Jurkat, Clone E6-1 (cell line): ENCODE results near the gene CCDC157. TPM values are rescaled to one million over a fixed set of nuclear protein-coding genes. Genes with fewer than 3 reads are reported as not detected.

Experiments used
- DNase-seq: peaks from one replicate; pipeline ENCODE4 v3.0.0-alpha.2; 2011; ENCODE audit warnings: low read depth, low spot score
- H3K4me3 ChIP-seq: 2 replicates; pipeline ENCODE4 v1.5.1; 2011; ENCODE audit warnings: mild to moderate bottlenecking, low read length, control low read depth, moderate library complexity
- polyA plus RNA-seq: library from polyadenylated mRNA; unstranded; fragments of >200 nt; gene quantifications from one replicate; pipeline ENCODE4 v1.2.1, GENCODE V29; 2012; ENCODE audit warnings: missing spikeins; ENCODE audit not compliant: insufficient read length, insufficient read depth

The CCDC157 gene
- 2.6 TPM for polyA plus RNA-seq

DNA sequence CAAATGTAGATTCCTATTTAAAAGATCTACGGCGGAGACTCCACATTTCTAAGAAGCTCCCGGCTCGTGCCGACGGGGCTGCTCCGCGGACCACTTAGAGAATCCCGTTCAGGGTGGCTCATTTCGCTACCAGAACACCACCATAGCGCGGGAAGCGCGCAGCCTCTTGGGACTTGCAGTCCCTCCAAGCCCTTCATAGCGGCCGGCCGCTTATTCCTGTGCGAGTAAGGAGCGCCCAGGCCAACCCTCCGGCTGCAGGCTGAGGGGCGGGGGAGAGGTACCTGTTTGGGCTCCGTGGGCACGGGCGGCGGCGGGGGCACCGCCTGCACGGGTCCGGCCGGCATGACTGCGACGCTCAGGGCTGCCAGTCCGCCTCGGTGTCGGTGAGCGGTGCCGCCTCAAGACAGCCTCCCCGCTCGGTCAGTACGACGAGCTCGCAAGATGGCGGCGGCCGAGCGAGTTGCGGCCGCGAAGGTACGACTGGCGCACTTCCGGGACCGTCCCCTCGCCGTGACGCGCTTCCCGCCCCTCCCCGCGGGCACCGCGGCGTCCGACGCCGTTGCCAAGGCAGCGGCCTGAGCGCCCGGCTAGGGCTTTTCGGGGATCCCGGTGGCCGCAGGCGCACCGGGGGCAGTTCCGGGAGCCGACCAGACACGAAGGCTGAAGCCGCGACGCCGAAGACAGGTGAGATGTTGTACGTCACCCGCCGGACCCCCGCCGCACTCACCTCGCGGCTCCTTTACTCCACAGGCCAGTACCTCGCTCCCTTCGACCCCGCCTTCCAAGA, at the start of gene CCDC157, which contains the start of gene SF3A1:
Gene CCDC157, plus strand, starts transcription at position 559 of the 787 bp plus-strand sequence. CDS start 8,994 bp downstream, outside the sequence.
Gene SF3A1, minus strand, starts transcription at position 446 of the 787 bp plus-strand sequence. Its CDS starts 102 bp downstream, at position 344.
- peak within 1 kb of the TSS; percentile 66 for H3K4me3 ChIP-seq
- peak; percentile 62 for DNase-seq

DNA sequence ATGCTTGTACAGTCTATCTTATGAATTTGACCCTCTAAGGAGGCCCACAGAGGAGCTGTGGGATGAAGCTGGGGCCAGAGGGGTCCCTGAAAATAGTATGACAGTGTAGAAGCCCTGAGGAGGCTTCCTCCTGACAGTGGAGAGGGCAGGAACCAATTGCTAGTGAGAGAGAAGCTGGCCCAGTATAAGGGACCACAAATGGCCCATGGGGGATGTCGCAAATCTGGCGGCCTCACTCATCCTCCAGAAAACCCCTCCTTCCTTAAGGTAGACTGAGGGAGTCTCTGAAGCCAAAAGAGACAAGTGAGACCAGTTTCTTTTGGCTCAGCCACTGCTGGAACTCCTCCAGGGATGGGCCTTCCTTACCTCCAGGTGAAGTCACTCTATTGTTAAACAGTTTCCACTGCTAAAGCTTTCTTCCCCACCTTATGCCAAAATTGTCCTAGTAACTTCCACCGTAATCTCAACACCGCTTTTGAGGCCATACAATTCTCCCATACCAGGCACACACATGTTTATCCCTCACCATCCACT, 49.7 kb upstream of the CCDC157 start:
- DNase-seq: peak; percentile 46
- peak overlapping the region; percentile 63 for H3K4me3 ChIP-seq

DNA sequence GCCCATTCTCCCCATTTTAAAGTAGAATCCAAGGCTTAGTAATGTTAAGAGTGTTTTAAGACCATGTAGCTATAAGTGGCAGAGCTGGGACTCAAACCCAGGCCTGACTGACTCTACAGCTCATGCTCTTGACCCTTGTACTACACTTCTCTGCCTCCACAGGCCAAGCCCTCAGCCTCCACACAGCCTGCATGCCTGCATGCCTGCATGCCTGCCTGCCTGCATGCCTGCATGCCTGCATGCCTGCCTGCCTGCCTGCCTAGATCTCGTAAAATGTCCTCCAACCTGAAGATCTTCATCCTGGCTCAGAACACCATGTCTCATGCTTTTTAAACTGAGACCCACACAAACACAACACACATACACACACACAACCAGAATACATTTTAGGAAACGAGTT, 48.7 kb upstream of the CCDC157 start:
- DNase-seq: no peak
- H3K4me3 ChIP-seq: no peak overlapping the region

DNA sequence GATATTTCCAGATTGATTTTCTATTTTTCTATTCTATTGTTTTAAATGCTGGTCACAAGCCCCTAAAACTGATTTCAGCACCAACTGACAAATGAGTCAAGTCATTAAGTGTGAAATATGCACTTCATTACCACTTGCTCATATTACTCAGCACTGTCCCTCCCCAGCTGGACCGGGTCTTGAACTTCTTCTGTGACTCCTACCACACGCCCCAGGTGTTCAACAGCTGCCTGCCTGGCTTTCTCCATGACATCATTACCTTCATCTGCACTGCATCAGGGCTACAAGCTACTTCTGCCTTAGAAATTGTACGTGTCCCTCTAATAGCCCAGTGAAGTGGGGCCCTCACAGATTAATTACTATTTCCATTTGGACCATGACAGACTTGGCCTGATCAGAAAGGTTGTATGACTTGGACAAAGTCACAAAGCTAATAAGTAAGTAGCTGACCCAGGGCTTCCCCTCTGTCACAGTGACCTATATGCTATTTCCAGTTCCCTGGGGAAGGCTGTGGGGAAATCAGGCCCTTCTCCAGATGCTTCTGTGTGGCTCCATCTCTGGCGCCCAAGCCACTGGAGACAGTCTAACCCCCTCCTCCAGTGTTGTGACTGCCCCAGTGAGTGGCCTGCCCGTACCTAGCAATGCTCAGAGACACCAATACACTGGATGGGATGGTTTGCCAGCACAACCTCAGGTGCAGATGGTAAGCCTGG, 48.1 kb upstream of the CCDC157 start:
- no peak overlapping the region for H3K4me3 ChIP-seq
- peak; percentile 73 for DNase-seq

DNA sequence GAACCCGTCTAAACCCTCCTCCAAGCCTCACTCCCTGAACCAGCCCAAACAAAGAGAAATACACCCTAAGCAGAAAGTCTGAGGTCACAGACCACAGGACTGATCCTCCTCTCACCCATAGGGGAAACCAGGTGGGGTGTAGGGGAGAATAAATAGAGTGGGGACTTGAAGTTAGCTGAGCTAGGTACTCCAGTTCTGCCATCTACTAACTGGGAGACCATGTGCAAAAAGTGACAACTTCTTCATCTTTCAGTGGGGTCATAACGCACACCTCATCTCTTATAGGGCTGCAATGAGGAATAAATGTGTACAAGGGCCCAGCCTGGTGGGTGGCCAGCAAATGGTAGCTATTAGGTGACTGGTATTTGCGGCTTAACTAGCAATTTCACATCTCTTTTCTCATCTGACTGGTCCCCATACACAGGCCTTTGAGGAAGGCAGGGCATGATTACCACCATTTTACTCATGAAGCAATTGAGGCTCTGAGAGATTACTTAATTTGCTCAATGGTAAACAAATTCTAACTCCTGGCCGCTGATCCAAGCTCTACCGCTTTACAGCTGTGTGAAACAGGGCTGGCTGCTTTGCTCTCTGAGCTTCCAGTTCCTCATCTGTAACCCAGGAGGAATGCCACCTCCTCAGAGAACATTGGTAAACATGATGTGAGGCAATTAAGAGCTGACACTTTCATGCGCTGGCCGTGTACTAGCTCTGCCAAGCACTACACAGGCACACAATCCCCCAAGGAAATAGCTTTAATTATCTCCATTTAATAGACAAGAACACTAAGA, 46.7 kb upstream of the CCDC157 start:
- H3K4me3 ChIP-seq: peak overlapping the region; percentile 15; the same call in 1 of the 2 replicates
- peak; percentile 88 for DNase-seq

DNA sequence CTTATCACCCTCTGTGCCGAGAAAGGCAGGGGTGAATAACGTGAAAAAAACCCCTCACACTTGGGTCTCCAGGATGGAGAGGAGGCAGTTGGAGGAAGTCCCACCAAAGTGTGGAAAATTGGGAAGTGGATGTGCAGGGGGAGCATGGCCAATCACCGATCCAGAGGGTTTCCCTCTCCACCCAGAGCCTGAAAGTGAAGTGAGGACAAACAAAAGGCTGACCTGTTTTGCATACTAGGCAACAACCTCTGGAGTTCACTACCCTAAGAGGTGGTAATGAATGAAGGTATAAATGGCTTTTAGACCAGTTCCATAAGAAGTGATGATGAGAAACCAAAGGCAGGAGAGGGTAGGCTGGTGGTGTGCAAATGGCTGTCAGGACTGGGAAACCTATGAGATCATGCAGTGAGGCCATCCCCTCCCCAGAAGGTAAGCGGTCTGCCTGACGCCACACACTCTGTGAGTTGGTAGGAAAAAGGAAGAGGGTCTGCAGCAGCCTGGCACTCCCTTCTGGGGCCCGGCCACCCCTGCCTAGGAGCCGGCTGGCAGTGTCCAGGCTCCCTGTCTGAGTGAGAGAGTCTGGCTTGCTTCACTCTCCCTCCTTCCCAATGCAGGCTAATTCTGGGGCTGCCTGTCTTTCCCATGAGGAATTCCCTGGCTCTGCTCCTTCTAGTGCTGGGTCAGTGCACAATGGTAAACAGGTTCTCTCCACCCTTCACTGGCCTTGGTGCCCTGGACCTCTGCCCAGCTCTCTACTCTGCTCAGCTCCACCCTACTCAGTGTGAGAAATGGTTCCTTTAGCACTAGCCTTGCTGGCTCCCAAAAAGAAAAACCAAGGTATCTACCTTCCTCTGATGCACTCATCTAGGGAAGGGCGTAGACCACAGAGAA, 45.7 kb upstream of the CCDC157 start:
- H3K4me3 ChIP-seq: no peak overlapping the region
- no peak for DNase-seq

DNA sequence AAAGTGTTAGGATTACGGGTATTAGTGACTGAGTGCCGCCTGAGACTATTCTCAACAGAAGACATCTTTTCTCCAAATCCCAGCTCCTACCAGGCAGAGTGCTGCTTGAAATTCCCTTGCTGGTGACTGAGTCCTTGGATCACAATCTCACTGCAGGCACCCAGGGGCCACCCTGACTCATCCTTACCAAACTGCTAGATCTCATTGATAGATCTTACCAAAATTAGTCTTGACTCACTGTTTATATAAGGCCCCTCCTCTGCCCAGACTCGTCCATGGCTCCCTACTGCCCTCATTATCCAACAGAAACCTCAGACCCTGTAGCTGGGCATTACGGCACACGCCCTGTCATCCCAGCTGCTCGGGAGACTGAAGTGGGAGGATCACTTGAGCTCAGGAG, 44.8 kb upstream of the CCDC157 start:
- DNase-seq: no peak
- no peak overlapping the region for H3K4me3 ChIP-seq

DNA sequence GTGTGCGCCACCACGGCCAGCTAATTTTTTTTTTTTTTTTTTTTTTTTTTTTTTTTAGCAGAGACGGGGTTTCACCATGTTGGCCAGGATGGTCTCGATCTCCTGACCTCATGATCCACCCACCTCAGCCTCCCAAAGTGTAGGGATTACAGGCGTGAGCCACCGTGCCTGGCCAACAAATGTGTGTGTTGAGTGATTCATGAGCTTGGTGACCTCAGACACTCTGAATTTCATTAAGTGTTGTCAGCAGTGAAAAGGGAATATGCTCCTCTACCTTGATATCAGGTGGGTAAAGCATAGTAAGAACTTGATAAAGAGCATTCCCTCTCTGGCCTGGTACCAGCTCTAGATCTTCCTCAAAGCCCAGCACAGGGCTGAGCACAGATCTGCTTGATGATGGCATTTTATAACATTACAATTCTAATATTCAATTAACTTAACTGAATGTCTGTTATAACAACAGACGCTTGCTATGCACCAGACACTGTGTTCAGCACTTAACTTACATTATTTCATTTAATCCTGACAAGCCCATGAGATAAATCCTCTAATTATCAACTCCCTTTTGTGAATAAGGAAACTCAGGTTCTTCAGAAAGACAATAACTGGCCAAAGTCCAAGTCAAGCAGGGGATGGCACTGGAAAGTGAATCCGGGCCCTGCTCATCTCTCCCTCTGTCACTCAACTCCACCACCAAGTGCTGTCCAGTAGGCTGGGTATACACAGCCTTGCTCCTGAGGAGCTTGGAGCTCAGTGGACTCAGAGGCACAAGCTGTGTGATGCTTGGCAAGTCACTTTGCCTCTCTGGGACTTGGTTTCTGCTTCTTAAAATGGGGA, 43.1 kb upstream of the CCDC157 start:
- H3K4me3 ChIP-seq: no peak overlapping the region
- no peak for DNase-seq

DNA sequence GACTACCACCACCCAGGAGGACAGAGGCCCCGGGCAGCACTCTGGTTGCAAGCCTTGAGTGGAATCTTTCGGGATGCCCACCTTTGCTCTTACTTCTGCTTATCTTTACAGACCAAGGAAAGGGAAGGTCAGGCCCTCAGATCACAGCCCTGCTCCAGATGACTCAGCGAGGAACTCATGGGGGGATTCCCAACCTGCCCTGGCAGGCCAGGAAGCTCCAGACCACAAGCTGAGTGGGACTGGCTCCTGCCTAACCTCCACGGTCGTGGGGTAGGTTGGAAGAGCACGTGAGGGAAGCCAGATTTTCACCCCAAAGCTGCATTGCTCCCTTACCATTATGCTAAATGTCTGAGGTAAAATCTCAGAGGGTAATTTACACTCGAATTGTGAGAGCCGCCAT, 41.9 kb upstream of the CCDC157 start:
- H3K4me3 ChIP-seq: no peak overlapping the region
- DNase-seq: no peak

DNA sequence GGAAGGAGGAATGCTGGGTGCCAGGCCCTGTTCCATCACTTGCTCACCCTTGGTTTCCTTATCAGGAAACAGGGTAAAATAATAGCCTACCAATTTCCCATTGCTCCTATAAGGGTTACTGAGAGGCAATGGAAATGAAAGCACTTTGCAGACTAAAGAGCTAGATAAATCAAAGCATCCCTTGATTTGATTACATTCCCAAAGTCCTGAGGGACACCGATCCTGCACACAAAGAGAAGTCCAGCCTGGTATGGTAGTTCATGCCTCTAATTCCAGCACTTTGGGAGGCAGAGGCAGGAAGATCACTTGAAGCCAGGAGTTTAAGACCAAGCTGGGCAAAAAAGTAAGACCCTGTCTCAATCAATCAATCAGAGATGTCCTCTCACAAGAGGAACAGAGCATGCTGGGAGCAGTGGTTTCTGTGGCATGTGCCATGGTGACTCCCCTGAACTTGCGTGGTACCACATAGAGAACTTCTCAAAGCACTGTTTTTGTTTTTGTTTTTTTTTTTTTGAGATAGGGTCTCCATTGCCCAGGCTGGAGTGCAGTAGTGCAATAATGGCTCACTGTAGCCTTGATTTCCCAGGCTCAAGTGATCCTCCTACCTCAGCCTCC, 40.7 kb upstream of the CCDC157 start:
- no peak overlapping the region for H3K4me3 ChIP-seq
- no peak for DNase-seq

DNA sequence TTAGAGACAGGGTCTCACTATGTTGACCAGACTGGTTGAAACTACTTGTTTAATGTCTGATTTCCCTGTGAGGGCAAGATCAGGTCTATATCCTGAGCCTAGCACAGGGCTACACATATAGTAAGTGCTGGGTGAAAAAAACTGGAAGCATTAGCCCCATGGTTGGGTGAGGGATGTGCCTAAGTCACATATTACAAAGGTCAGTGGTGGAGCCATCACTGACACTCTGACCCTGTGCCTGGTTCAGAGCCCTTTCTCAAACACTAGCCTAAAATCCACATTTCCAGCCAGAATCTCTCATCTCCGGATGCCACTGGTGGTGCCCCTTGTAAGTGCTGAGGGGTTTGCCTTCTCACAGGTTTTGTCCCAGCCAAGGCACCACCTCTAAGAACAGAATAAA, 39.0 kb upstream of the CCDC157 start:
- DNase-seq: no peak
- H3K4me3 ChIP-seq: no peak overlapping the region

DNA sequence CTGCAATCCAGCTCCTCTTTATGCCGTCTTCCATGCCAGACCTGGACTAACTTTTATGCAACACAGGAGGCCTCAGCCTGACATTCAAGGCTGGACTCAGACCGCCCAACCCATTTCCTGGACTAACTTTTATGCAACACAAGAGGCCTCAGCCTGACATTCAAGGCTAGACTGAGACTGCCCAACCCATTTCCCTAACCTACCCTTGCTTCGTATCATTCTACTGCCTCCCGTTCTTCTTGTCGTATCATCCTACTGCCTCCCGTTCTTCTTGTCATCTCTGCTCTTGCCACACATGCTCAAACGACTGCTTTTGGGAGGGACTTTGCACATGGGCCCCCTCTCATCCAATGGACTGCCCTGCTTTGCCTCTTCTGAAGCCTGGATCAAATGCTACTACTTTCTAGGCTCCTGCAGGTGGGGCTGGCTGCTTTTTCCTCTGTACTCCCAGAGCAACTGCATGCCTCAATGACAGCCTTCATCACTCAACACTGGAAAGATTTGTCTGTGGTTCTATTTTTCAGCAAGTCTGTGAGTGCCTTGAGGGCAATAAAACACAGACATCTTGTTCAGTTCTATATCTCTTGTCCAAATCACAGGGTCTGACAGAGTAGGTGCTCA, 37.9 kb upstream of the CCDC157 start:
- DNase-seq: no peak
- H3K4me3 ChIP-seq: no peak overlapping the region

DNA sequence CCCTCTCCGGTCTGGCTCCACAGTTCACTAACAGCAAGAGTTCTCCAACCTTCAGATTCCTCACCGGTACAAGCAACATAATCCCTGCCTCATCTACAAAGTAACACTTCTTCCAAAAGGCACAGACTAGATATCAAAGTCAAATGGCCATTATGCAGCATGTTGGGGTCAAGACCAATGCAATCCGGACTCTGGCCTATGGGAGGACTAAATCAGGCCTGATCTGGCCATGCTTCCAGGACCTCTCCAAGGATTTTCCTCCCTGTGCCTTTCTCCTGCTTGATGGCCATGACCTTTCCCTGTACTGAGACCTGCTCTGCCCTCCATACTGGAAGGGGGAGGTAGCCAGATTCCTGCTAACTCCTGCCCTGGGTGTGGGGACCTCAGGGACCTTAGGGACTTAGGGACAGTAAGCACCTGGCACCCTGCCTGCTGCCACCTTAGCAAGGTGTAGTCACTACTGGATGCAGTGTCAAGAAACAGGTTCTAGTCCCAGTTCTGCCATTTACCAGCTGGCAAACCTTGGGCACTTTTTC, 36.7 kb upstream of the CCDC157 start:
- no peak for DNase-seq
- H3K4me3 ChIP-seq: no peak overlapping the region

DNA sequence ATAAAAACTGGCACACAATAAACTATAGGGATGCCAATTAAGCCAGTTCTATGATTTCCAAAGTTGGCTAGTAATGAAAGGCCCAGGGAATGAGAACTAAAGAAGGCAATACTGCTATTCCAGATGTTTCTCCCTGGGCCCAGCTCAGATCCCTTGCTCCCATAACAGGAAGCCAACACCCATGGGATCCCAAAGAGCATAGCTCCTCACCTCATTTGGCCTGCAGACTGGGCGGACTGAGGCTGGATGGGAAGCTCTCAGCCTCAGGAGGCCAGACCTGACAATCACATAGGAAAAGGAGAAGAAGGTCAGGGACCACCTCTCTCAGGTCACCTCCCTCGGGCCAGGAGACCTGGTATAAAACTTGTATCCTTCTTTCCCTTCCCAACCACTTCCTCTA, 35.3 kb upstream of the CCDC157 start:
- no peak for DNase-seq
- no peak overlapping the region for H3K4me3 ChIP-seq

DNA sequence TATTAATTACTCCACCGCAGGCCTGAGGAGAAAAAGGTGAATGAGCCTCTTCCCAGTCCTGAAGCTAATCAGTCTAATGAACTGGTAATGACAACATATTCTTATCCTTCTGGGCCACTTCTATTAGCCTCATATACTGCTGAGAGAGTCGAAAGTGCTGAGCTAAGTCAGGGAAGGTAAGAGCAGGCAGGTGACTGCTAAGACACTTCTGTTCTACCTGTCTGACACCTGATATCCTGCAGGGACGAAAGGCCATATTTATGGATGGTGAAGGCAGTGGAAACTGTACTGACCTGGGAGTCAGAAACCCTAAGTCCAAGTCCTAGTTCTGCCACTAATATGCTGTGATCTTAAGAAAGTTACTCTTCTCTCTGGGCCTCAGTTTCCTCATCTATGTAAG, 33.6 kb upstream of the CCDC157 start:
- no peak overlapping the region for H3K4me3 ChIP-seq
- no peak for DNase-seq

DNA sequence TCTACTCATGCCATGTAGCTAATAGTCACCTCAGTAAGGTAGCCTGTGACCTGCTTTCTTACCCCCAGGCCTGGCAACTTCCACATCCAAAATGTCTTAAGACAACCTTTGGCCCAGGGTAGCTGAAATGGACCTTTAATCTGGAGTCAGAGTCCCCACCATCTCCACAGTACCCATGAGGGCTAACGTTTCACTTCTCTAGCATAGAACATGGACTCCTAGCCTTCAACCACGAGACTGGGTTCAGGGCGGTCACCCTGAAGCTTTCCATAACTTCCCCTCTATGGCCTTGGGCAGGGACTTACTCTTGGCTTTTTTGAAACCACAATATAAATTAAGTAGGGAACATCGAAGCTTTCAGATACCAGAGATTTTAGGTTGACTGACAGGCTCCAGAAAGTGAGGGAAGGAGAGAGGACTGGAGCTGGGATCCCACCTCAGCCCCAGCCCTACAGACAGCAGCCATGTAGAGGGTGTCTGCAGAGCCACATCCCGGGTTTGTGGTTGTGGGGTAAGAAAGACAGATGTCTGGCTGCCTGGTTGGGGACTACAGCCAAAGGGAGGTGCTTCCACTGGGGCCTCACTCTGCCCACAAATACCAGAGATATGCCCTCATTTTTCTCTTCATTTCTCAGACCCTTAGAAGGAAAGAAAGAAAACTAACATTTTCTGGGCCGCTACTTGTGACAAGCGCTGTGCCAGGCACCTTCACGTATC, 32.6 kb upstream of the CCDC157 start:
- DNase-seq: peak; percentile 89

More for the DNA sequence above, 32.6 kb upstream of the CCDC157 start:
- peak overlapping the region; percentile 75 for H3K4me3 ChIP-seq
